ELR (cell line): ENCODE data around the gene FAM3D.

ENCODE experiments used
- DNase-seq: peaks from one replicate; pipeline ENCODE4 v3.0.0-alpha.2; 2015; ENCODE audit warnings: low read depth

Gene FAM3D

GRCh38 chr3:58627570-58627885 lies 39.0 kb downstream of the FAM3D start:
- DNase-seq = no peak

DNA sequence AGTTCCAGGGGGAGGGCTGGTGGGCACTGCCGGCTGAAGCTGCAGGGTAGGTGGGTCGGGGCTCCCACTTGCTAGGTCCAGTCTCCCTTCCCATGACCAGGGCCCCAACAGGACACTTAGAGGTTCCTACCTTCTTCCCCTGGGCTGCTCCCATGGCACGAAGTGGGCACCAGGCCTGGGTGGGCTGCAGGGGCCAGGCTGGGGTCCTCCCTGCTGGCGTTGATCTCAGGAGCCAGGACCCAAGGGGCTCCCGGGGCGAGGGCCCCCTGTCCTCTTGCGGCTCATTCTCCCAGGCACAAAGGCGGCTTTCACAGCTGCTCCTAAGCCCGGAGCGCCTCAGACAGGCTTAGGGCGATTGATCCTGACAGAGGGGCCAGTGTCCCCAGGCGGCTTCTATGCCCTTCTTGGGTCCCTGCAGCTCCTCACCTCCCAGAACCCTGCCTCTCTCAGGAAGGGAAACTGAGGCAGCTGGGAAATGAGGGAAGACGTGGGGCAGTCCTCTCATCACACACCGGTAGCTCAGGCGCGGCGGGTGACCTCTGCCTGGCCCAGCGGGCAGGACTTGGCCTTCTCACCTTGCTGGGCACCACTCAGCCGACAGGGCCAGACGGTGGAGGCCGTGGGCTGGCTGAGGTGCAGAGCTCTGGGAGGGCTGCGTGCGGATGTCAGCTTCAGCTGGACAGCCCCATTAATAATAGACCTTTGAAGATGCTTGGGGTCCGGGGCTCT lies 39.6 kb downstream of the FAM3D start:
- no peak for DNase-seq

DNA sequence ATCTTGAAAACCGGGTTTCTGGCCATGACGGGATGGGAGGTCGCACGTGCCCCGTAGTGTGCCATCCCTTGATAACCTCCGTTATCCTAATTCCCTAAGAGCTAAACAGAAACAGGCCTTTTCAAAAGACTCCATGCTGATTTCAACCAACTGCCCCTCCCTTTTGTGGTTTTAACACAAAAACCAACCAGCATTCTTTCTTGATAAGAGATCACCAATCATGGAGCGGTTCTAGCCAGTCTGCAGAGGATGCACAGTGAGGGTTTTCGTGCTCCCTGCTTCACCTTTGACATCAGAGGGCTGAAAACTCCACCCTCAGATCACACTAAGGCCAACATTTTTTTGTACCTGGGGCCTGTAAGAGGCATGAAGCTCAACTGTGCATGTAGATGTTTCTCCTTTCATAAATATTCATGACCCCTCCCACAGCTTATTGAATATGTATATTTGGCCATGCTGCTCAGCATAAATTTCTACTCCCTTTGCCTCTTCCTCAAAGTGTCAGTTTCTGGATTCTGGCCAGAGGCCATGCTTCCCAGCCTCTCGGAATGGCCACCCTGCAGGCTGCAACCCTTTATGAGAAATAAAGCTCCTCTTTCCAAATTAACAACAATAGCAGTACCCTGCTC lies 41.3 kb downstream of the FAM3D start:
- DNase-seq = no peak

DNA sequence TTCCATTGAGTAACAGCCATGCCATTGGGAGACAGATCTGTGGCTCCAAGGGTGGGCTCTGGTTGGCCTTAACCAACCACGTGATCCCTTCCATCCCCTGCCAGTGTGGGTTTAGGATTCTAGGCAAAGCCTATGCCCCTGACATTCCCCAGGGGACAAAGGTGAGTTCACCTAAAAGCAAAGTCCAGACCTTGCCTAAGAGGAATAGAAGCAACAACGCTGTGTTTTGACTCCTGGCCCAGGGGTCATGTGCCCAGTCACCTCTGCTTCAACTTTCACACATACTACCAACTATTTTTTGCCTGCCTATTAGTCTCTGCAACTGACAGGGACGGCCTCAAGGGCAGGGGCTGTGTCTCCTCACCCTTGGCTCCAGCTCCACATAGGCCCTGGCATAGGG lies 42.0 kb downstream of the FAM3D start:
- DNase-seq = no peak

- no peak for DNase-seq
Measured at GRCh38 chr3:58623961-58624360, 42.6 kb downstream of the FAM3D start.

DNA sequence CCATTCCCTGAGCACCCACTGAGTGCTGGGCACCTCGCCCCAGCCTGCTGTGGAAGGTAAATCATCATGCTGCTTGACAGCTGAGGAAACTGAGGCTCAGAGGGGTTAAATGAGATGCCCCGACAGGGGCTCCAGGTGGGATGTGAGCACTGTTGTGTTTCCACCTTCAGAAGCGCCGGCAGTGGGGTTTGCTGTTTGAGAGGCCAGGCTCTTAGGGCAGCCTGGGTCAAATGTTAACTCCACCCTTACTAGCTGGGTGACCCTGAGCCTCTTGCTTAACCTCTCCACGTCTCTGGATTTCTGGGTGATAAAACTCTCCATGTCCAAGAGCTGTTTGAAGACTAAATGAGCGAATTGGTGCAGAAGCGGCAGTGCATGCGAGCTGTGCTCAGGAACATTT lies 43.1 kb downstream of the FAM3D start:
- no peak for DNase-seq

GRCh38 chr3:58622892-58623291 lies 43.7 kb downstream of the FAM3D start:
- DNase-seq = no peak

DNA sequence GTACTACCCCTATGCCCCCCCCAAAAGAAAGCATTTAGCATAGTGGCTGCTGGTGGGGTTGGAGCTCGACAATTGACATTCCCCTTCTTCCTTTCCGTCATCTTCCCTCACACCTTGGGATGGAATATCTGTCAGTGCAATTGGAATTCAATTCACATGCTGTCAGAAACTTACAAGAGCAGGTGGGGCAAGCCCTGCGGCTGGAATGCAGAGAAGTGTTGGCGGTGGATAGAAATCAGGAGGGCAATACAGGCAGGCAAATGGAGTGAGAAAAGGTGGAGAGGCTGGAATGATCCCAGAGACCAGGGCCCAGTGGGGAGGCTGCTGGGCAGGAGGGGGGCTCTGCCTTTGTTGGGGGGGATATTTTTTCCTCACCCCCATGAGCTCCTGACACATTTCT lies 44.1 kb downstream of the FAM3D start:
- DNase-seq = no peak

- DNase-seq = no peak
Measured at GRCh38 chr3:58621086-58621830, 45.3 kb downstream of the FAM3D start.

GRCh38 chr3:58620421-58620820 lies 46.2 kb downstream of the FAM3D start:
- no peak for DNase-seq

GRCh38 chr3:58617338-58617761 lies 49.2 kb downstream of the FAM3D start:
- no peak for DNase-seq

- DNase-seq = no peak
Measured at GRCh38 chr3:58613236-58614132, 53.1 kb downstream of the FAM3D start.

DNA sequence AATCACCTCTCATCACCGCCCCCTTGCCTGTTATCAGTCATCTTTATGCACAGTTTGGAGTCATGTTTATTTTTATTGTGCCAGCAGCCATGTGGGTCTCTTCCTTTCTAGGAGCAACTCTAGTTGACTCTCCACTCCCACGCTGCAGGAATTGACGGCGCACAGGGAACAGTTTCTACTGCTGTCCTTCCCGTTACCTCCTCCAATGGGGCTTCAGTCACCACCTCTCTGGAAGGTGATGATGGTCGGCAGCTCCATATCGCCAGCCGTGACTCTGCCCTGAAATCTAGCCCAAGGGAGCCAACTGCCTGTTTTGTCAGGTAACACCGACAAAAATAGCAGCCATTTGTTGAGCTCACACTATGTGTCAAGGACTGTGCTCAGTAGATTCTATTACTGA lies 53.7 kb downstream of the FAM3D start:
- DNase-seq = no peak

DNA sequence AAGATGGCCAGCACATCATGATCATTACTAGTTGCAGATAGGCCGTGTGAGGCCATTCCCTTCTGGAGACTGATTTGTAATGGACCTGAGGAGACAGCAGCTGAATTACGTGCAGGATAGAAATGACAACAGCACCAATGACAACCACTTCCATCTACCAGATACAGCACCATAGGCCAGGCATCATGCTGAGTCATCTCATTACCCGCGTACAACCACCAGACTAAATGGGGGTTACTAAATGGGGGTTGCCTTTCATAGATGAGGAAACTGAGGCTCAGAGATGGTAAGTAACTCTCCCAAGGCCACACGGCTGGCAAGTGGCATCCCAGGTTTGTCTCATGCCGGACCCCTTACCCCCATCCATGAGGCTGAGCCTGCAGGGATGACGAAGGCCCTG lies 56.6 kb downstream of the FAM3D start:
- peak; percentile 29 for DNase-seq

GRCh38 chr3:58608648-58609047 lies 57.9 kb downstream of the FAM3D start:
- no peak for DNase-seq

DNA sequence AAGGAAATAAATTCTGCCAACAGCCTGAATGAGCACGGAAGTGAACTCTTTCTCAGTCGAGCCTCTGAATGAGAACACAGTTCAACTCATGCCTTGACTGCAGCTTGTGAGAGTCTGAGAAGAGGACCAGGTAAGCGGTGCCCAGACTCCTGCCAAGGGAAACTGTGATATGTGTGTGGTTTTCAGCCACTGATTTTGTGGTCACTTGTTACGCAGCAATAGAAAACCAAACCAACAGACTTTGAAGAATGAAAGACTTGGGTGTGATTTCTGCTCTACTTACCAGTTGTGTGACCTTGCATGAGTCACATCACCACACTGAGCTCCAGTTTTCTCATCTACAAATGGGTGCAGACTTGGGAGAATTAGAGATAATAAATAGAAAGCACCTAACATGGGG lies 58.8 kb downstream of the FAM3D start:
- DNase-seq = no peak

DNA sequence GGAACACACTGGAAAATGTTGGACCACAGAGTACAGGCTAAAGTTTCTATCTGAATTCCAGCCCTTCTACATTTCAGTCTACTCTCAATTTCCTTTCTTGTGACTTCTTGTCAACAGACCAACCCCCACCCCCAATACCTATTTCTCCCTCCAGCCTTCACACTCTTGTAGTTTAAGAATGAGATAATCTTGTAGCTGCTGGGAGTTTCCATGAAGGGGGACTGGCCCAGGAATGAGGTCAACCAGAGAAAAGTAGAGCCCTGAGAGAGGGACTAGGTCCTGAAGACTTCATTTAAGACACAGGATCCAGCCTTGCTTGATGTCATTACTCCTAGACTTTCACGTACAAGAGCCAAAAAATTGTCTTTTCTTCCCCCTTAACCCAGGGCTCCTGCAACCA lies 59.9 kb downstream of the FAM3D start:
- DNase-seq = no peak

DNA sequence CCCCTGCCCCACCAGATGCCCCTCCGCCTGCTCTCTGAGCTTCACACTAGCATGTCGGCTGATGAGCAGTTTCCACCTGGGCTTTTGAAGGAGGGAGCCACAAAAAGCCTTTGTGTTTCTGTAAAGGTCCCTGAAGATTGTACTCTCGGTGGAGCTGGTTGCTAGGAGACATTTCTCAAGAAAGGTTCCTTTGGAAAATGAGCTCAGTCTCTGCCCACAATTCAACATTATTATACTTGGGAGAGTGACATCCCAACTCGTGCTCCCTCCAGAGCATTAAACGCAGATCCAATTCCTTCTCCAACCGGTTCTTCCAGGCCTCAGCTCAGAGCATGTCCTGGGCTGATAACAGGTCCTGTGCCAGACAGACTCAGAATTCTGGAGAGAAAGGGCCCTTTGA lies 62.5 kb downstream of the FAM3D start:
- DNase-seq = no peak

- DNase-seq = no peak
Measured at GRCh38 chr3:58603606-58604005, 63.0 kb downstream of the FAM3D start.

DNA sequence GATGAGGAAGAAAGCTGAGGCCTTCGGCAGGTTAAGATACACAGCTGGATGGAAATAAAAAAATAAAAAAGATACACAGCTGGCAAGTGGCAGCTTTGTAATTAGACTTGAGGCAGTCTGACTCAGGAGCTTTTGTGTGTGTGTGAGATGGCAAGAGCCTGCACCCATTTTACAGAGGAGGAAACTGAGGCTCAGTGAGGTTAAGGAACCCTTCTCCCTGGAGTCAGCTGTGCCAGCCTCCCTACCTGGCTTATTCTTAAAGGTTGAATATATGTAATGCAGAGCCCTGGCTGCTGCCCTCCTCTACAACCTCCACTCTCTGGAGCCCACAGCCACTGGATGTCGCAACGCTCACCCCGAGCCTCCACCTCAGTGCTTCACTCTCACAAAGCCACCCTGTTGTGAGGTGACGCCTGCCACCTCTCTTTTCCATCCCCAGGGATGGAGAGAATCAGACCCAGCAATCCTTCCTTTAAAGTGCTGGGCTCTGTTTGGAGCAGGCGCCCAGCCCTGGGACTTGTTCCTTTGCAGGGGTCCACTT lies 68.7 kb downstream of the FAM3D start:
- no peak for DNase-seq

DNA sequence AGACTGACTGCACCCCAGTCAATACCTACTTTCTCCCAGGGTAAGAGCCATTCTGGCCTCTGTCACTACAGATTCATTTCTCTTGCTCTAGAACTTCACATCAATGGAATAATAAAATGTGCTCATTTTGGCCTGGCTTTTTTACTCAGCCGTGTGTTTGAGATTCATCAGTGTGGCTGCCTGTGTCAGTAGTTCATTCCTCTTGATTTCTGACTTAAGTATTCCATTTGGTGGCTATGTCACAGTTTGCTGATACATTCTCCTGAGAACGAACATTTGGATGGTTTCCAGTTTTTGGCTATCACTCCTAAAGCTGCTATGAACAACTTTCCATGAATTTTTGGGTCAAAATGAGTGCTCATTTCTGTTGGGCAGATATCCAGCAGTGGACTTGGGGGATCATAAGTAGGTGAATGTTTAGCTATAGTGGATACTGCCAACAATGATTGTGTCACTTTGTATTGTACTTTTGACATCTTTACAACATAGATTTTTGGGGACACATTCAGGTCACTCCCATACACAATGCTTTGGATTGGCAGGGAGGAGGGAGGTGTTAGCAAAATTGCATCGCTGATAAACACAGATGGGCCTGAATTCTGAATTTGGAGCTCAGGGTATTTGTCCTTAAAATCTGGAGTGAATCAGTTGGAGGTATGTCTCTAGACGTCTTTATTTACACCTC lies 69.6 kb downstream of the FAM3D start:
- no peak for DNase-seq

DNA sequence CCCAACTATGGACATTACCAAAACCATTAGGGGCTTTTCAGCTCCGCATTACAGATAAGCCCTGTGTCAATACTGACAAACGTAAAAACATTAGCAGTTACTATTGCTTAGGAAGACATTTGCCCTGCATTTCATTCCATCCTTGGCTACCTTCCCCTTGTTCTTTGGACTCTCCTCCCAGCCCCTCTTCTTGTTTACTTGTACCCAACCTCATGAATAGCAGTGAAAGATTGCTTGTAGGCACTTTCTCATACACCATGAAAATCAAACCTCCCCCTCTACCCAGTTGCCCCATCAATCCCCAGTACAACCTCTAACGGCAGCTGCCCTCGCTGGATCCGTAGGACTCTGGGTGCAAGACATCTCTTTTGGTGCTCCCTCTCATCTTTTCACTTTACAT lies 72.5 kb downstream of the FAM3D start:
- no peak for DNase-seq
